Endothelial cell of umbilical vein (primary cell): ENCODE data around the gene UBE2Q2. TPM values are rescaled to one million over a fixed set of nuclear protein-coding genes. Genes with fewer than 3 reads are reported as not detected.

Experiments used
- BruUV-seq: library from RNA; stranded (reverse); fragments of 400-500 nt; replicated peaks from 2 replicates; lab custom pipeline; 2021; lab: Mats Ljungman, UMichigan
- CTCF ChIA-PET: fragments of 300-600, 350-600 bp; sonication (Branson Sonifier 250); formaldehyde crosslinking; loops from one replicate; lab custom pipeline; 2021; ENCODE audit warnings: antibody characterized with exemption, inconsistent platforms; lab: Charles Lee
- POLR2A ChIA-PET: fragments of 300-600, 350-600 bp; sonication (Branson Sonifier 250); formaldehyde crosslinking; loops from one replicate; lab custom pipeline; 2021; ENCODE audit warnings: antibody characterized with exemption, inconsistent platforms; lab: Charles Lee
- DNase-seq: peaks from one replicate; pipeline ENCODE4 v3.0.0-alpha.2; 2011; ENCODE audit warnings: low read depth, low spot score
- FAIRE-seq: peaks from 2 replicates; lab custom pipeline; 2011; peaks lifted over from hg19 to GRCh38; lab: Jason Lieb, UNC
- H2AFZ ChIP-seq: 2 replicates; pipeline ENCODE4 v1.6.0; 2012; ENCODE audit warnings: low read depth, low read length, control low read depth, inconsistent platforms
- H3K27ac ChIP-seq: 2 replicates; pipeline ENCODE4 v1.5.1; 2011; ENCODE audit warnings: low read depth, mild to moderate bottlenecking, control low read depth, low read length, moderate library complexity; ENCODE audit not compliant: insufficient read depth
- H3K27me3 ChIP-seq, 2 experiments: 2 replicates each; pipeline versions ENCODE4 v1.6.0 to v1.6.1; 2011; ENCODE audit warnings: low read length in 2 of 2, mixed read lengths in 1 of 2; ENCODE audit not compliant: control insufficient read depth in 2 of 2, insufficient read depth in 2 of 2
- H3K36me3 ChIP-seq, 2 experiments: 2 replicates in 1 of 2; 3 replicates in 1 of 2; pipeline ENCODE4 v1.5.1; 2011; ENCODE audit warnings: low read length in 2 of 2, mild to moderate bottlenecking in 1 of 2, moderate library complexity in 1 of 2; ENCODE audit not compliant: control insufficient read depth in 2 of 2, insufficient read depth in 2 of 2; ENCODE audit errors: extremely low read depth in 1 of 2
- H3K4me1 ChIP-seq: 3 replicates; pipeline ENCODE4 v1.5.1; 2011; ENCODE audit warnings: mild to moderate bottlenecking, low read length; ENCODE audit not compliant: control insufficient read depth, insufficient read depth; ENCODE audit errors: extremely low read depth
- H3K4me2 ChIP-seq: 2 replicates; pipeline ENCODE4 v1.6.1; 2011; ENCODE audit warnings: low read length, control low read depth, mixed read lengths; ENCODE audit not compliant: insufficient read depth
- H3K4me3 ChIP-seq, 3 experiments: fragments of 200-600 bp in 1 of 3; sonication (generic), shearing (Covaris generic) in 1 of 3; replicated peaks in 1 of 3; 2 replicates each; pipeline ENCODE4 v1.5.1; 2011 to 2016; ENCODE audit warnings: control low read depth in 3 of 3, low read length in 3 of 3, mild to moderate bottlenecking in 2 of 3, inconsistent platforms in 1 of 3, low read depth in 1 of 3, moderate library complexity in 1 of 3; ENCODE audit not compliant: insufficient read depth in 1 of 3
- H3K79me2 ChIP-seq: 2 replicates; pipeline ENCODE4 v1.6.0; 2012; ENCODE audit warnings: low read length, inconsistent platforms; ENCODE audit not compliant: control insufficient read depth, insufficient read depth
- H3K9ac ChIP-seq: replicated peaks from 2 replicates; pipeline ENCODE3; 2011; ENCODE audit warnings: low read length, control low read depth; ENCODE audit not compliant: insufficient read depth; ENCODE audit errors: extremely low read depth
- H3K9me1 ChIP-seq: replicated peaks from 3 replicates; pipeline ENCODE4 v1.6.0; 2011; ENCODE audit warnings: mild to moderate bottlenecking, low read length; ENCODE audit not compliant: control insufficient read depth, insufficient read depth; ENCODE audit errors: extremely low read depth
- H3K9me3 ChIP-seq: replicated peaks from 2 replicates; pipeline ENCODE4 v1.5.1; 2012; ENCODE audit warnings: low read length, inconsistent platforms; ENCODE audit not compliant: control insufficient read depth, insufficient read depth
- H4K20me1 ChIP-seq: replicated peaks from 2 replicates; pipeline ENCODE3; 2011; ENCODE audit warnings: mild to moderate bottlenecking, low read length; ENCODE audit not compliant: control insufficient read depth, insufficient read depth; ENCODE audit errors: extremely low read depth
- JUN ChIP-seq: IDR thresholded peaks from 2 replicates; pipeline ENCODE4 v1.6.1; 2011; ENCODE audit warnings: borderline replicate concordance, low read depth; ENCODE audit not compliant: insufficient read length, insufficient read depth
- dilution Hi-C: fragments of 300-500 bp; cut with MboI; formaldehyde crosslinking; loops from one replicate; pipeline ENCODE4 v1.15.0; 2019; ENCODE audit warnings: low sequenced_read_pairs; ENCODE audit not compliant: extremely low pct_ligation_motif_present
- intact Hi-C: fragments of 100-400 bp; cut with micrococcal nuclease; formaldehyde crosslinking; loops from one replicate; pipeline ENCODE4 v1.10.0; 2022
- polyA plus RNA-seq, 4 experiments: library from polyadenylated mRNA; depleted of rRNA in 3 of 4; stranded (reverse) in 3 of 4; unstranded in 1 of 4; fragments of >200 nt; gene quantifications; 2 replicates each; pipeline versions ENCODE4 v1.2.1 to v1.2.3, GENCODE V29; 2011 to 2012; ENCODE audit warnings: missing spikeins in 1 of 4
- small RNA-seq: library from RNA; depleted of rRNA; stranded (forward); fragments of <200 nt; gene quantifications from one replicate; pipeline ENCODE3, GENCODE V24; 2012; ENCODE audit warnings: low replicate concordance, low read depth; ENCODE audit not compliant: insufficient read depth, insufficient read length
- total RNA-seq: library from RNA; stranded (reverse); gene quantifications from 2 replicates; pipeline ENCODE4 v1.2.3, GENCODE V29; 2021
- TF ChIP-seq, protein P1 (sequence below): IDR thresholded peaks from 2 replicates; pipeline ENCODE4 v1.6.1; 2011; ENCODE audit not compliant: insufficient read depth, insufficient read length

UBE2Q2 gene
- total and polyA plus RNA-seq, 2 donors (not counting 3 experiments of a cell fraction or from before 2014, with no cell fraction given), result 12.9 to 32.8 TPM

GRCh38 chr15:75948761-75949296 is 105.6 kb downstream of the UBE2Q2 start:
- H3K79me2 ChIP-seq, result no peaks in the 10 kb centered on the region
- TF ChIP-seq, protein P1, sequence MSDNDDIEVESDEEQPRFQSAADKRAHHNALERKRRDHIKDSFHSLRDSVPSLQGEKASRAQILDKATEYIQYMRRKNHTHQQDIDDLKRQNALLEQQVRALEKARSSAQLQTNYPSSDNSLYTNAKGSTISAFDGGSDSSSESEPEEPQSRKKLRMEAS, result no peak
- no peak for TF ChIP-seq JUN
- FAIRE-seq (no peak), DNase-seq (no peak)
- H3K36me3 ChIP-seq, result no peaks in the 10 kb centered on the region
- POLR2A ChIA-PET, result no interaction called here
- intact Hi-C loops, result no loop called here
- H3K9me3 ChIP-seq, result no peaks in the 10 kb centered on the region
- CTCF ChIA-PET, result no interaction called here
- H3K4me3 ChIP-seq, result no peak overlapping the region
- H3K4me1 ChIP-seq, result no peaks in the 10 kb centered on the region
- H2AFZ ChIP-seq, result no peak overlapping the region
- H3K4me2 ChIP-seq, result no peak overlapping the region
- H3K9ac ChIP-seq, result no peak overlapping the region
- BruUV-seq, result no TSS peak
- peaks cover 0 to 2% of the 10 kb centered on the region in 2 experiments for H3K27me3 ChIP-seq
- H3K9me1 ChIP-seq, result no peaks in the 10 kb centered on the region
- no peaks in the 10 kb centered on the region for H4K20me1 ChIP-seq
- dilution Hi-C loops, result no loop called here
- no peak overlapping the region for H3K27ac ChIP-seq

Small RNA genes within 50 kb of the gene (small RNA-seq; reads per million reads assigned to genes)
- not detected for gene RN7SL510P

Other genes with a start within 250 kb of the UBE2Q2 start
- gene SNUPN, start 217.7 kb upstream of the UBE2Q2 start, total RNA-seq, result 19.3 and 25.1 TPM in 2 replicates
- gene SNUPN, start 217.7 kb upstream of the UBE2Q2 start, polyA plus RNA-seq, result 11.7 and 13.2 TPM in 2 replicates
- gene IMP3, start 203.2 kb upstream of the UBE2Q2 start, total RNA-seq, result 35.5 and 41.3 TPM in 2 replicates
- gene IMP3, start 203.2 kb upstream of the UBE2Q2 start, polyA plus RNA-seq, result 64.0 and 74.4 TPM in 2 replicates
- gene SNX33, start 195.5 kb upstream of the UBE2Q2 start, total RNA-seq, result 10.6 and 12.6 TPM in 2 replicates
- gene SNX33, start 195.5 kb upstream of the UBE2Q2 start, polyA plus RNA-seq, result 7.9 and 9.7 TPM in 2 replicates
- not detected in 2 replicates for gene CSPG4, start 130.6 kb upstream of the UBE2Q2 start, total RNA-seq
- not detected in 2 replicates for gene CSPG4, start 130.6 kb upstream of the UBE2Q2 start, polyA plus RNA-seq
- gene FBXO22, start 60.4 kb downstream of the UBE2Q2 start, total RNA-seq, result 41.6 and 42.6 TPM in 2 replicates
- gene FBXO22, start 60.4 kb downstream of the UBE2Q2 start, polyA plus RNA-seq, result 19.9 and 20.8 TPM in 2 replicates
- not detected in 2 replicates for gene NRG4, start 169.0 kb downstream of the UBE2Q2 start, total RNA-seq
- gene NRG4, start 169.0 kb downstream of the UBE2Q2 start, polyA plus RNA-seq, result not detected in 2 replicates
- not detected in 2 replicates for gene TMEM266, start 216.5 kb downstream of the UBE2Q2 start, total RNA-seq
- gene TMEM266, start 216.5 kb downstream of the UBE2Q2 start, polyA plus RNA-seq, result not detected in 2 replicates